ENCODE data around the gene SENP5.

Gene SENP5

DNA sequence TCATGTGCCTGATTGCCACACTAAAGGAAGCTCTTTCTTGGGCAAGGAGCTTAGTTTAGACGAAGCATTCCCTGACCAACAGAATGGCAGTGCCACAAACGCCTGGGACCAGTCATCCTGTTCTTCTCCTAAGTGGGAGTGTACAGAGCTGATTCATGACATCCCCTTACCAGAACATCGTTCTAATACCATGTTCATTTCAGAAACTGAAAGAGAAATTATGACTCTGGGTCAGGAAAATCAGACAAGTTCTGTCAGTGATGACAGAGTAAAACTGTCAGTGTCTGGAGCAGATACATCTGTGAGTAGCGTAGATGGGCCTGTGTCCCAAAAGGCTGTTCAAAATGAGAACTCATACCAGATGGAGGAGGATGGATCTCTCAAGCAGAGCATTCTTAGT, 18.4 kb downstream of the SENP5 start:
- no peak for DNase-seq

DNA sequence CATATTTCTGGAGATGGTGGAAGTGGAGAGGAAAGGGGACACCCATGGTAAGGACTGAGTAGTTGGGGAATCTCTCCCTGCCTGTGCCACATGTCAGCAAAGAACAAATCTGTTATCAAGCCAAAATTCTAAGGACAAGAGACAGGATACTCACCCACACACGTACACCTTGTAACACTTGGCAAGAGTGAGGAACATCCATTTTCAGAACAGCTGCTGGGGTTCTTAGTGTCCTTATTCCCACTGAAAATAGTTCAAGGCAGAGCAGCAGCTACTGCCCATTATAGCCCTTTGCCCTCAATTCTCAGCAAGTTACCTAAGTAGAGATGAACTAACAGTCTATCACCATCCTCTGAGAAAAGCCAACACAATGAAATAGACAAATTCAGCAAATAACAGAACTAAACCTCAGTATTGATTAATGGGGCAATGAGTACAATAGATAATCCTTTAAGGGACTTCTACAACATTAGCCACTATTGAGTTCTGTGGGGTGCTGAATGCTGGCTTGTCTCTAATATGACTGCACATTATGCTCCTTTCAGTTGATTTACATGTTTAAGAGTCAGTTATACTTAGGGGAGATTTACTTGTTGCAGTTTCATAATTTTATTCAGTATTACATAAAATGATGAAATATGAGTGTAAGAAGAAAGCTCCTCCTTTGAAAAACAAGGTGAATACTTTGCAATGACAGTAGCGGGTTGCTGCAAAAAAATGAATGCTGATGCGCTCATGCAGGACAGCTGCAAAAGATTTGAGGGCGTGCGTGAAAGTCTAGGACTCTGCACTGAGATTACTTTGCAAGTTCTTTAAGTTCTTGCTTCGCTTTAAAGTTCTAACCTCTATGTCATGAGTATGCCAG, 22.4 kb downstream of the SENP5 start:
- DNase-seq = no peak

DNA sequence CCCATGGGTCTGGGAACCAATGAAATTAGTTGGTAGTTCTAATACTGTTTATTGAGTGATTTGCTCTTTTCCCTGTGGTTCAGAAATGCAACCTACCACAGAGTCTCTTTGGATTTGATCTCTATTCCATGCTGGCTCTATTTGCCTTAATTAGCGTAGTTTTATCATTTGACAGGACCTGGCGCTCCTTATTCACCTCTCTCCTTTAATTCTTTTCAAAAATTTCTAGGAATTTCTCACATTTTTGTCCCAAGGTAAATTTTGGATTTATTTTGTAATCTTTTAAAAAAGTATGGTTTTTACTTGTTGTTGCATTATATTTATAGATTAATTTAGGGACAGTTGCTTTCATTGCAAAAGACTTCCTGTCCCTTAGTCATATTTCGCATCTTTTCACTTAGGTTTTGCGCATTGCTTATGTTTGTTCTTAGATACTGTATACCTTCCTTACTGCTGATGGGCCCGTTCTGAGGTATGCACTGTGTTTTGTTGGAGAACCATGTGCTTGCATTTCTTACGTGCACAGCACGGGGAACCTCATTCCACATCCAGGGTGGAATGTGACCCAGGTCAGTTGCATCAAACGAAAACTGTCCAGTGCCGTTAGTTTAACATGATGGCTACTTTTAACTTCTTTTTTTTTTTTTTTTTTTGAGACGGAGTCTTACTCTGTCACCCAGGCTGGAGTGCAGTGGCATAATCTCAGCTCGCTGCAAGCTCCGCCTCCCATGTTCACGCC, 27.0 kb downstream of the SENP5 start:
- DNase-seq = no peak

DNA sequence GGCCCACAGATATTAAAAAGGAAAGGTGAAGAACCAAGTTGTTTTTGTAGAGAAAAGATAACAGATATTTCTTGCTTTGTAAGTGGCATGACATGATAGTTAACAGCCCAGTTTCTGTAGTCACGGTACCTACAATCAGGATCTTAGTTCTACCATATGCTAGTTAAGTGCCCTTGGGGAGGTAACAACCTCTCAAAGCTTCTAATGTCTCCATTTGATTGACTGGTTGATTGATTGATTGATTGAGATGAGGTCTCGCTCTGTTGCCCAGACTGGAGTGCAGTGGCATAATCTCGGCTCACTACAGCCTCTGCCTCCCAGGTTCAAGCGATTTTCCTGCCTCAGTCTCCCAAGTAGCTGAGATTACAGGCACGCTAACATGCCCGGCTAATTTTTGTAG, 28.5 kb downstream of the SENP5 start:
- no peak for DNase-seq

DNA sequence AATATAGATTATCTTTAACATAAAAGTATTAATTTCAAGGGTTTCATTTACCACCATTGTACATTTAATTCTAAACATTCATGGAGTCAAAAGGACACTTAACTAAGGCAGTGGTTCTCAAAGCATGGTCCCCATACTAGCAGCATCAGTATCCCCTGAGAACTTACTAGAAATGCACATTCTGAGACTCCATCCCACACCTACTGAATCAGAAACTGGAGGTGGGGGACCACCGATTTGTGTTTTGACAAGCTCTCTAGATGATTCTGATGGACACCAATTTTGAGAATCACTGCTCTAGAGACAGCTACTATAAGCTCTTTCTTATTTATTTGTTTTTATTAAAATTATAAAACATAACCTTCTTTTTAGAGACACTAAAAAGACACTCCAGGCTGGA, 34.0 kb downstream of the SENP5 start:
- no peak for DNase-seq

DNA sequence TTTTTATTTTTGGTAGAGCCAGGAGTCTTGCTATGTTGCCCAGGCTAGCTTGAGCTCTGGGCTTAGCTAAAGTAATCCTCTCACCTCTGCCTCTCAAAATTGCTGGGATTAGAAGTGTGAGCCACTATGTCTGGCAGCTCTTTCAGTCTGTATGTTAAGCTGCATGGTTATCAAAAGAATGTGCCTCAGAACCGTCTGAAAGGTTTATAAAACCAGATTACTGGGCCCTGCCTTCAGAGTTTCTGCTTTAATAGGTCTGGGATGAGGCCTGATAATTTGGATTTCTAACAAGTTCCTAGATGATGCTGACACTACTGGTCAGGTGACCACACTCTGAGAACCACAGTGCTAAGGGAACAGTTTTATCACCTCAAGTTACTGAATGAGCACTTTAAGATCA, 34.6 kb downstream of the SENP5 start:
- DNase-seq = no peak

DNA sequence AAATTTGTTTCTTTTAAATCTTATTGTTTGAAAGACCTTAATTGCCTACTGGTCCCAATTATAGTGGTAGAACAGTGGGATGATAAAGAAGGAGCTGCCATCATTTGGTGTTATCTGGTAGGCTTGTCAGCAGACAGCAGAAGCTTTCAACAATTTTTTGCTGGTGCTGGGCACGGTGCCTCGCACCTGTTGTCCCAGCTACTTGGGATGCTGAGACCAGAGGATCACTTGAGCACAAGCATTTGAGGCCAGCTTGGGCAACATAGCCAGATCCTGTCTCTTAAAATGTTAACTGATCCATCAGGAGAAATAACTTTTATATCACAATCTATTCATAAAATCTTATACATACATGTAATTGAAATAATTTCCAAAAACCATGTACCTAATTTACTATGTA, 36.0 kb downstream of the SENP5 start:
- DNase-seq = no peak

DNA sequence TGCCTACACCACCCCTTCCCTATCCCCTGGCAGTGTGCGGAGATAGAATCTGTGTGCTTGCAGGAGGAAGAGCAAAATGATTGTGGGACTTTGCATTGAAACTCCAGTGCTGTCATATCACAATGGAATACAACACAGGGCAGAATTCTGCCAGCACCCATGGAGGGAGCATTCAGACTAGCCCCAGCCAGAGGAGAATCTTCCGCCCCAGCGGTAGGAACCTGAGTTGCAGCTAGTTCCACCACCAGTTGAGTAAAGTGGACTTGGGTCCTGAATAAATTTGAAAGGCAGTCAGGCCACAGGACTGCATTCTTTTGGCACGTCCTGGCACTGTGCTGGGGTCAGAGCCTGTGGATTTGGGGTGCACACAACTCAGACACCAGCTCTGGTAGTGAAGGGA, 47.1 kb downstream of the SENP5 start:
- no peak for DNase-seq

DNA sequence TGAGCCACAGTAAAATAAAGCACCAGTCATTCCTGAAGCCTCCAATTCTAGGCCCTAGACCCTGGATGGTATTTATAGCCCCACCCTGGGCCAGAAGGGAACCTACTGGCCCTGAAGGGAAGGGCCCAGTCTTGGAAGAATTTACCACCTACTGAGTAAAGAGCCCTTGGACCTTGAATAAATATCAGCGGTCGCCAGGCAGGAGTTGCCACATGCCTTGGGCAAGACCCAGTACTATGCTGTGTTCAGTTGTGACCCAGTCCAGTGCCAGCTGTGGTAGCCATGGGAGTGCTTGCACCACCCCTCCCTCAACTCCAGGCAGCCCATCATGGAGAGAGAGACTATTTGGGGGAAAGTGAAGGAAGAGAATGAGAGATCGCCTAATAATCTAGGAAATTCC, 47.7 kb downstream of the SENP5 start:
- DNase-seq = no peak

DNA sequence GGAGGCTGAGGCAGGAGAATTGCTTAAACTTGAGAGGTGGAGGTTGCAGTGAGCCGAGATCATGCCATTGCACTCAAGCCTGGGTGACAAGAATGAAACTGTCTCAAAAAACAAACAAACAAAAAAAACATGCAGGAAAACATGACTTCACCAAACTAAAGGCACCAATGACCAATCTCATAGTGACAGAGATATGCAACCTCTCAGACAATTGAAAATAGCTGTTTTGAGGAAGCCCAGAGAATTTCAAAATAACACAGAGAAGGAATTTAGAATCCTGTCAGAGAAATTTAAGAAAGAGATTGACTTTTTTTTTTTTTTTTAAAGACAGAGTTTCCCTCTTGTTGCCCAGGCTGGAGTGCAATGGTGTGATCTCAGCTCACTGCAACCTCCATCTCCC, 48.5 kb downstream of the SENP5 start:
- no peak for DNase-seq

DNA sequence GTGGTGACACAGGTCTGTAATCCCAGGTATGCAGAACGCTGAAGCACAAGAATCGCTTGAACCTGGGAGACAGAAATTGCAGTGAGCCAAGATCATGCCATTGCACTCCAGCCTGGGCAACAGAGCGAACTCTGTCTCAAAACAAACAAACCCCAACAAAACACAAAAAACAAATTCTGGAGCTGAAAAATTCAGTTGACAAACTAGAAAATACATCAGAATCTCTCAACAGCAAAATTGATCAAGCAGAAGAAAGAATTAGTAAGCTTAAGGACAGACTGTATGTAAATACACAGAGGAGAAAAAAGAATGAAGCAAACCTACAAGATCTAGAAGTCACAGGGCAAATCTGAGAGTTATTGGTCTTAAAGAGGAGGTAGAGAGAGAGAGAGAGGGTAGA, 49.3 kb downstream of the SENP5 start:
- DNase-seq = no peak

DNA sequence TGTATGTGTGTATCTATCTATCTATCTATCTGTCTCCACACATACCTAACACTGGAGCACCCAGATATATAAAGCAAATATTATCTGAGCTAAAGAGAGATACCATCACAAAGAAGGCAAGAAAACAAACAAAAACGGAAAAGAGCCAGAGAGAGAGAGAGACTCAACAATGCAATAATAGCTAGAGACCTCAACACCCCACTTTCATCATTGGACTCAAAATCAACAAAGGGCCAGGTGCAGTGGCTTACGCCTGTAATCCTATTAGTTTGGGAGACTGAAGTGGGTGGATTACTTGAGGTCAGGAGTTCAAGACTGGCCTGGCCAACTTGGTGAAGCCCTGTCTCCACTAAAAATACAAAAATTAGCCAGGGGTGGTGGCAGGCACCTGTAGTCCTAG, 51.2 kb downstream of the SENP5 start:
- DNase-seq = peak; percentile 41

DNA sequence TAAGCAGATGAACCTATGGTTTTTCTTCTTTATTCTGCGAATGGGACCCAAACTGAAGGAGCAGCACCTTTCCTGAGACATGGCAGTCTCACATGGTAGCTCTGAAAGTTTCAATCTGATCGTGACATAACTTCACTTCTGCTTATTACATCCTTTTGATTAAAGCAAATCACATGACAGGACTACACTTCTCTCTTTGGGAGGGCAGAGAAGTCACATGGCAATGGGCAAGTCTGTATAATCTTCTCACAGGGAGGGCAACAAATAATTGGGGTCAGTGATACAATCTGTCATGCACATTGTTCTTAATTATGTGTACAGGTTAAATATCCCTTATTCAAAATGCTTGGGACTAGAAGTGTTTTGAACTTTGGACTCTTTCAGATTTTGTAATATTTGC, 53.0 kb downstream of the SENP5 start:
- DNase-seq = no peak

DNA sequence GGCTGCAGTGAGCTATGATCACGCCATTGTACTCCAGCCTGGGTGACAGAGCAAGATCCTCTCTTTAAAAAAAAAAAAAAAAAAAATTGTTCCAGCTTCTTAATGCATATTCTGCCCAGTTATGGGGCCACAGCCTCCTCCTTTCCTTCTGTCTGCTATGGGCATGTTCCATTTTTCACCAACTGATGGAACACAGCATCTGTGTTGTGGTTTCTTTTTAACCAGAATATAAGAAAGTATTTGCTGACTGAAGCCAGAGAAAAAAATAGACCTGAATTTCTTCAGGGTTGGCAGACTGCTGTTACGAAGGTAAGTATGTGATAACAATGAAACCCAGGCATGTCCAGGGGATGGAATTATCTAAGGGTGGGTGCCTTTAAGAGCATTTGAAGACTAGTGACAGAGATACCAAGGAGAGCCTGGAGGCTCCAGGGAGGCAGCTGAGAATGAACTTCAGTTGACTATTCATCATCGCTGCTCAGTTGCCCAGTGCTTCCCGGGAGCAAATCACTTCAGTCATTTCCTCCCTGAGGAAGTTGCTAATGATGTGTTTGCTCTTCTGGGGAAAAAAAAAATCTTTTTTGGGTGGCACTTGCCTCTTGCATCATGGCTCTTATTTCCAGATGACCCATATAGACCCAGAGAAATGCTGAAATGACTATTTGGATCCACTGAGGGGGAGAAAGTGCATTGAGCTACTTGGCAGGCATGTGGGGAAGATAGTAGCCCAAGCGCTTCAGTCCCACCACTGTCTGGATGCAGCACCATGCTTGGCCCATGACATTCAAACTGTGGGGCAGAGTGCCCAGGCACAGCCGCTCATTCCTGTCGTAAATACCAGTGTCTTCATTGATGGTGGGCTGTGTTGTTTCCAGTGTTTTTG, 60.1 kb downstream of the SENP5 start:
- no peak for DNase-seq

DNA sequence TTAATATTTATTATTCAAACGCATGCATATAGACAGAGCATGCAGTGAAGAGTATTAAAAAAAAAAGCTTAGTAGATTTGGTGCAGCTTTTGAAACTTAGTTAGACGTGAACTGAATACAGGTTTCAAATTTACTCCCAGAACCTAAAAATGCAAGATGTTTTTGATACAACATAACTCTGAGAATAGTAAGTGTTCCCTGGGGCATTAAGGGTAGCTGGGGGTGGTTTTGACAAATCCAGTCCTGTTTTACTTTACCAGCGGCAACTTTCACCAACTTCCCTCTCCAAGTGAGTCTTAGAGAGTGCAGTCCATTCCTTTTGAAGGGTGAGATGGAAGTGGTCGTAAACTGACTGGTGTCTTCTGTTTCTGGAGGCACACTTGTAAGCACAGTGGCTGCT, 63.4 kb downstream of the SENP5 start:
- no peak for DNase-seq

DNA sequence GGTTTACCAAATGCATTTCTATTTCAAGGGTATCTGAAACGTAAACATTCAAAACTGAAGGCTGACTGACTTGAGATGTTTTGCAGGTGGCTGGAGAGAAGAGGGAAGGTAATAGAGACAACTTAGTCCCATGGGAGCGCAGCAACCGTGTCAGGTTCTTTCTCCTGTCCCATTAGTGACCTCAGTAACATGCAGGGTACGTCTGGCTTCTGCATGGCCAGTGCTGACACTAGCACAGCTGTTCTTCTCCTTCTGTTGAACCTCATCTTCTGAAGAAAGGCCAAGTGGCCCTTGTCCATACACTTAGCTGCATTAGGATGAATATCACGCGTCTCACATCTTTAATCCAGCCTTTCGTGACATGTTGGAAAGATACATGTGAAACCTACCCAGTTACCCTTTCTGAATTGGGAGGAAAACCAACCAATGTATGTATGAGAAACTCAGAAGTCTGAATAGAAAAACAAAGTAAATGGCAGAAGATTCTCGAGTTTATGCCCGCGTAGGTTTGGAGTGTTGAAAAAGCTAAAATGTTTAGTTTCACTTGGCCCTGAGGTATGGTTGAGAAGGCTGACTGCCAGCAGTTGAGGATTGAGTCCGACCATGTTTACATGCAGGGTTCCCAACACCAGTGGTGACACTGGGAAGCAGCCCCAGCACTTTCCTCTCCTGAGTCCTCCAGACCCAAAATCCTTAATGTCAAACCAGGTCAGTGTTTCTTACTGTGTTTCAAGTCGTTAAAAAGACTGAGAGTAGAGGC, 64.3 kb downstream of the SENP5 start:
- no peak for DNase-seq

DNA sequence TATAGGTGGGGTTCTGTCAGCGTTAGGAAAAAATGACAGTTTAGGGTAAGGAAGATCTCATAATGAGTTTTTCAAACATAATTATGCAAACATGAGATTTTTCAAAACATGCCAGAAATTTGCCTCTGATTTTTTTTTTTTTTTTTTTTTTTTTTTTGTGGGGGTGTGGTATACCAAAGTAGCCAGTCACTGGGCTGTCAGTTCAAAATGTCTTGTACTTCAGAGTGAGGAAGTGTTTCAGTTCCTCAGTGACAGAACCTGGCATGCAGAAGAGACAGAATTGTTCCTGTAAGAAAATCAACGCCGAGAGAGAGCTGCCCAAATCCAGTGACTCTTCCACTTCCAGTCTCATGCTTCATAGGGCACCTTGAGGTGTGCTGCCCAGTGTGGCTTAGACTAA, 64.9 kb downstream of the SENP5 start:
- no peak for DNase-seq

DNA sequence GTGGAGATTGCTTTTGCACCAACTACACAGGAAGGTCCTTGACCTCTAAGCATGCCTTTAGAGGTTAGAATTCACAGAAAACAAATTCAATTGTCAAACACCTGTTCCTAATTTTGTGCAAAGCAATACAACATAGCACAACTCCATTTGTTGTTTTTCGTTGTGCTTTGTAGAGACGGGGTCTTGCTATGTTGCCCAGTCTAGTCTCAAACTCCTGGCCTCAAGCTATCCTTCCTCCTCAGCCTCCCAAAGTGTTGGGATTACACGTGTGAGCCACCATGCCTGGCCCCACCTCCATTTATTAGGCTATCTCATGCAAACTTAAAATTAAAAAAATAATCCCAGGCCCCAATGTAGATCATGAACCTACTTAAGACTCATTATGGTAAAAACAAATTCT, 68.6 kb downstream of the SENP5 start:
- no peak for DNase-seq

DNA sequence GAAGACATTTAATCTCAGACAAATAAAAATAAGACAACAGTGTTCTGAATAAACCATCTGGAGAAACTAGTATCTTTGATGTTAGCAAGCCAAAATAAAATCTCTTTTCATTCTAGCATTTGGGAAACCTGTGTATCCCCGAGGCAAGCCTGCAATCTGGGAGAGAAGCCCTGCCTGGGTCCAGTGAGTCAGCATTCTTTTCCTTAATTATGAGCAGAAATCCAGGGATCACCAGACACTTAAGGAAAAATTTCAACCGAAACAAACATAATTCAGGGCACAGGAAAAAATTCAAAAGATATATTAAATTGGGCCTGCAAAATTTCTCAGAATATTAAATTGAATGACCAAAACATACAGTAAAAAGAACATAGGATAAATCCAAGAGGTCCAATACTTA, 70.4 kb downstream of the SENP5 start:
- no peak for DNase-seq

DNA sequence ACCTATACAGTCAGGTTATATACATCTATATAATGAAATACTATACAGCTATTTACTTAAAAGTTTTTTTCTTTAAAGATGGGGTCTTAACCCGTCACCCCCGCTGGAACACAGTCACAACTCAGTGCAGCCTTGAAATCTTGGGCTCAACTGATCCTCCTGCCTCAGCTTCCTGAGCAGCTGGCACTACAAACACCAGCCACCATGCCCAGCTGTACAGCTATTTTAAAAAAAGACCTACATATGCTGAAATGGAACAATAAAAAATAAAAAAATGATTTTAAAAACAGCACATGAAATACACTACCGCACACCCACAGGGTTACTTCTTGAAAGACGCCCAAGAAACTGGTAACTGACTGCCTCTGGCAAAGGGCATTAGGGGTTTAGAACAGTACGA, 70.9 kb downstream of the SENP5 start:
- DNase-seq = no peak

DNA sequence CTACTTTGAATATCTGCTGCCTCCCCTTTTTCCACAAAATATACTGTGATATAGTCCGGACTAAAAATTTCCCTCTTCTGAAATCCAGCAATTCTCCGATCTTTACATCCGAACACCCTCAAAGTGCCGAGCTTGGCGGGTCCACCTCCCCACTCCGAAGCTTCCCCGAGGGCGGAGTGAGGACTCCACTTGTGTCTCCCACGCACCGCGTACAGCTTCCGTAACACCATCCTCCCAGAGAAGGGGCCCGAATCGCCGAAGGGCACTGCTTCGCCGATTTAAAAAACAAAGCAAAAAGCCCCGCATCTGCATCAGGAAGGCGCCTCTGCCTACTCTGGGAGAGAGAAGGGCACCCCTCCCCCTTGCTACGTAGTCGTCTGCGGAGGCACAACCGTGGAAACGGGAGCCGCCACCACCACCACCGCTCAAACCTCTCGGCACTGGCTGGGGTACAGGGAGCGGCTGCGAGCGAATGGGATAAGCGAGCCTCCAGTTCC, 74.1 kb downstream of the SENP5 start:
- DNase-seq = peak; percentile 67

DNA sequence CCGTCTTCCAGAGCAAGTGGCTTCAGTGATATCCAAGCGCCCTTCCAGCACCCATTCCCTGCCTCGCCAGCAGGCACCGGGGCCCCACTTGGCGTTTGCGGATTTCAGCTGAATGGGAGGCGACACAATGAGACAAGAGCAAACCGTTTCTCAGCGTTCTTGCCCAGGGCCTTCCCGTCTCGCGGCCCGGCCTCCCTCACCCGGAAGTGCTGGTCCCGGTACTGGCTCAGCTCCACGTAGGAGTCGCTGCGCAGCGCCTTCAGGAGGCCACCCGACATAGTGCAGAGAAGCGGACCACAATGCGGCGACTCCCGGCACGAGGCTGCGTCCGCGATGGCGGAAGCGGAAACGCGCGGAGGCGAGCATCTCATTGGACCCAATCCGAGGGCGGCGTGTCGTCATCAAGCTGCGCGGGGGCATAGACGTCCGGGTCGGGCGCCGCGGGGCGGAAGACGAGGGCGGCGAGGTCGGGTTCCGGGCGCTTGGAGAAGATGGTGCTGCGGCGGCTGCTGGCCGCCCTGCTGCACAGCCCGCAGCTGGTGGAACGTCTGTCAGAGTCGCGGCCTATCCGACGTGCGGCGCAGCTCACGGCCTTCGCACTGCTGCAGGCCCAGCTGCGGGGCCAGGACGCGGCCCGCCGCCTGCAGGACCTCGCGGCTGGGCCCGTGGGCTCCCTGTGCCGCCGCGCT, 74.7 kb downstream of the SENP5 start, which contains the start of gene NCBP2:
NCBP2 (minus strand) TSS at position 303 of the 689 bp plus-strand sequence; CDS start at position 278, 25 bp downstream.
- peak; percentile 100 for DNase-seq

Measured in NCI-H774 (cell line).